Measurements from ENCODE around the gene DNAJC13.

GRCh38 chr3:132507657-132508056 is 90.4 kb downstream of the DNAJC13 start:
- TF ChIP-seq CTCF (conservative IDR thresholded peaks at IDR 0.05; ENCODE audit: low read length) = no peak
- no peak for TF ChIP-seq EZH2phosphoT487 (IDR thresholded peaks at IDR 0.05; ENCODE audit: borderline replicate concordance)

All from Loucy (cell line).